Measurements from ENCODE around the gene NUDT3. TPM values are rescaled to one million over a fixed set of nuclear protein-coding genes. Genes with fewer than 3 reads are reported as not detected.
A peak's percentile ranks its signal among the peaks of the same experiment; 100 is the strongest.

NUDT3 gene
- total and polyA plus RNA-seq, 9 of the 15 experiments (the other 6 are each of a cell fraction or from before 2014, with no cell fraction given) = 5.4 to 81.2 (median 56.4) TPM

DNA sequence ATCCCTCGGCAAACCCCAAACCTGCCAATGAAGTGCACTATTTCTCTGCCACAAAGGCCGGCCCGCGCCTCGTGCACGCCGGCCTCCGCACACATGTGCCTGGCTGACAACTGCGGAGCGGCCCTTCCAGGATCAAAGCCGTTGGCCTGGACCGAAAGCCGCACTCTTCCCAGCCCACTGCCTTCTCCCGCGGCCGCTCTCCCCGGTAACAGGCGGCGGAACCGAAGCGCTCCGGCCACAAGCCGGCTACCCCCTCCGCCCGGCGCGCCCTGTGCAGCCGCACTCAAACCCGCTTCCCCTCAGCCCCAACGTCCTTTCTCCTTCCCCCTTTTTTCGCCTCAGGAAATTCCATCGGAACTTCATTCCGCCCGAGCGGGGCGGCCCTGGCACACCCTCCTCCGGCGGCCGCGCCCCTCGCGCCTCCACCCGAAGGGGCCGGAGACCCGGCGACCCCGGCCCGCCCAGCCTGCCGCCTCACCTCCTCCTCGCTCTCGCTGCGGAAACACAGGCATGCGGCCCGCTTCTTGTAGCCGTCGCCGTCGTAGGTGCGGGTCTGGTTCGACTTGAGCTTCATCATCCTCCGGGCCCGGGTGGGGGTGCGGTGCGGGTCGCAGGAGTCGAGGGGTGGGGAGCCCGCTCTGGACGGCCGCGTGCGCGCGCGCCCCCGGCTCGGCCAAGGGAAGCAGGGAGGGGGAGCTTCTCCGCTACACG, 528 bp downstream of the NUDT3 start (continued):
- TF ChIP-seq TFAP4 (CRISPR knock-in tag; IDR thresholded peaks at IDR 0.05; ENCODE audit: borderline replicate concordance) (peak; percentile 87), UBTF (IDR thresholded peaks at IDR 0.05; ENCODE audit: borderline replicate concordance in 1 of 2, low read depth in 2 of 2, low read length in 2 of 2) (peak; percentile 97), PRPF4 (IDR thresholded peaks at IDR 0.05; ENCODE audit: insufficient read depth, low read depth, low read length, poor library complexity, severe bottlenecking) (peak; percentile 69), ILF3 (IDR thresholded peaks at IDR 0.05; ENCODE audit: borderline replicate concordance) (no peak), SRSF7 (optimal IDR thresholded peaks at IDR 0.05; ENCODE audit: low read depth, low read length) (peak; percentile 84), ZNF444 (CRISPR knock-in tag; IDR thresholded peaks at IDR 0.05) (no peak)
- TF ChIP-seq, protein P1, sequence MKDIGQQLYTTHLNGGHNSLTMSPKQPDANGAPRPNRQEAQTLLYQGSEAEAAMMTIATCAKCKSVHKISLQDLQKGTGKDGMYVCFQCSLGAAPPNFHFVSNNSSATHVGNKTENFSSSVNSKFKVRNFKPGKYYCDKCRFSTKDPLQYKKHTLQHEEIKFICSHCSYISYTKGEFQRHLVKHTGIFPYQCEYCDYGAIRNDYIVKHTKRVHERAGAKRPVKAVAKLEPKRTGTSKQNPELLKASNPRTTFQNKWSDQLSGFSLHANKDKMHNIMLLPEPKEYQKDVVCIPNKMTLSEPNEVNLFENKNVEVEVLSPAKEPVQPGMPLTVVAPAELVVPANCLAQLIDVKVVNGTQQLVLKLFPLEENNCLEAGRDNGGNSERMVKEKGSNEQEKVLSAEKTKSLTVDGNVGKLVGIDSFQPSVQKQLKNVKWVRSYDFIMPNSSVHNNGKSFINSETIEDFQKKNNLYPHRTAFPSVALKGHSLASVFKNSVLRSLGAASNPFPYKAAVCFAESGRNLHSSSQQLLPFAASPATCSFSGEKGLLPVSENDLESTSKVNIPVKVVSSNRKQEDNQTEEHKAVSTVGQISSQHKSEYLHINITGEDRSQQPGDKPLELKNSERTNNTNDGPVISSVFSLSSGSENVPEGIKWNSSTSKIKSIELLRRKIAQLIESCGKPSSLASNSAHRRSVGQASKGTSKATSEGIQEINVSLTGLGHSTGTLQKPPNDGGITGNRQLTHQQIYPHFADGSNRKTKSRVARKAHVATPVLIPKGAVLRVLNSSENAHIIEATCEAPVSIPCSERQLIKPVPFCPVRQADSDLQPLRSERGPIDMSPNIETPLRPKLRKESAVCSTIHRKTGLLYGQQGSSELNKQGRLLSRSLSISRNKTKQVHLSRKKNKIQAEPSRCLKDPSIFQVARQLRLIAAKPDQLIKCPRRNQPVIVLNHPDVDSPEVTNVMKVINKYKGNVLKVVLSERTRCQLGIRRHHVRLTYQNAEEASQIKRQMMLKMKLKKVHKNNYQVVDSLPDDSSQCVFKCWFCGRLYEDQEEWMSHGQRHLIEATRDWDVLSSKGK (CRISPR knock-in tag; IDR thresholded peaks at IDR 0.05) = no peak
- TF ChIP-seq, protein P2, sequence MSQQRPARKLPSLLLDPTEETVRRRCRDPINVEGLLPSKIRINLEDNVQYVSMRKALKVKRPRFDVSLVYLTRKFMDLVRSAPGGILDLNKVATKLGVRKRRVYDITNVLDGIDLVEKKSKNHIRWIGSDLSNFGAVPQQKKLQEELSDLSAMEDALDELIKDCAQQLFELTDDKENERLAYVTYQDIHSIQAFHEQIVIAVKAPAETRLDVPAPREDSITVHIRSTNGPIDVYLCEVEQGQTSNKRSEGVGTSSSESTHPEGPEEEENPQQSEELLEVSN (IDR thresholded peaks at IDR 0.05; ENCODE audit: borderline replicate concordance in 1 of 2, extremely low read depth in 1 of 2, insufficient read depth in 1 of 2, insufficient read length in 1 of 2, low read depth in 1 of 2, low read length in 1 of 2, poor library complexity in 1 of 2, severe bottlenecking in 1 of 2) = peak; percentile 88 to 89
